HepG2 (cell line): ENCODE results near the gene JAG1. TPM values are rescaled to one million over a fixed set of nuclear protein-coding genes. Genes with fewer than 3 reads are reported as not detected.

Experiments used
- ATAC-seq: fragments of 200-7000 bp; cut with Tn5 transposase; 3 replicates; pipeline ENCODE4 v1.9.1; 2020; ENCODE audit warnings: mild to moderate bottlenecking, moderate library complexity
- BruUV-seq: library from RNA; stranded (reverse); fragments of 400-500 nt; replicated peaks from 2 replicates; lab custom pipeline; 2021; lab: Mats Ljungman, UMichigan
- CTCF ChIA-PET: fragments of 300-600 bp; formaldehyde crosslinking; extraction: SDS; loops from one replicate; lab custom pipeline; 2021; ENCODE audit warnings: low total read pairs, inconsistent platforms, low intra/inter-chr PET ratio; lab: Yijun Ruan, JAX
- POLR2A ChIA-PET: fragments of 350-600 bp; sonication (Branson Sonifier 250); formaldehyde crosslinking; loops from one replicate; lab custom pipeline; 2020; ENCODE audit warnings: antibody characterized with exemption, inconsistent platforms; lab: Yijun Ruan, JAX
- DNase-seq: peaks from one replicate; pipeline ENCODE4 v3.0.0-alpha.2; 2015; ENCODE audit warnings: low spot score
- FAIRE-seq: peaks from 3 replicates; lab custom pipeline; 2011; peaks lifted over from hg19 to GRCh38; lab: Jason Lieb, UNC
- H2AFZ ChIP-seq: one replicate; pipeline ENCODE4 v1.6.1; 2011; ENCODE audit warnings: low read length, inconsistent platforms
- H3K27ac ChIP-seq: fragments of 300-600 bp; 3 replicates; pipeline ENCODE4 v1.8.0; 2011; ENCODE audit warnings: mixed run types, mild to moderate bottlenecking, mixed read lengths, low read length, inconsistent platforms; ENCODE audit not compliant: insufficient read depth; ENCODE audit errors: extremely low read length
- H3K27me3 ChIP-seq, 2 experiments: fragments of 200-600 bp in 1 of 2; 2 replicates in 1 of 2; 3 replicates in 1 of 2; pipeline versions ENCODE4 v1.6.0 to v1.8.0; 2011; ENCODE audit warnings: low read length in 2 of 2, mild to moderate bottlenecking in 2 of 2, moderate library complexity in 2 of 2, inconsistent platforms in 1 of 2; ENCODE audit not compliant: insufficient read depth in 2 of 2, control insufficient read depth in 1 of 2
- H3K36me3 ChIP-seq, 2 experiments: fragments of 200-600 bp in 1 of 2; replicated peaks in 1 of 2; 2 replicates in 1 of 2; 3 replicates in 1 of 2; pipeline versions ENCODE4 v1.5.1 to v1.8.0; 2011; ENCODE audit warnings: low read length in 2 of 2, inconsistent platforms in 1 of 2; ENCODE audit not compliant: insufficient read depth in 2 of 2, control insufficient read depth in 1 of 2
- H3K4me1 ChIP-seq: 2 replicates; pipeline ENCODE4 v1.5.1; 2012; ENCODE audit warnings: low read length, inconsistent platforms; ENCODE audit not compliant: insufficient read depth
- H3K4me2 ChIP-seq: 2 replicates; pipeline ENCODE4 v1.6.0; 2011; ENCODE audit warnings: low read depth, low read length, inconsistent platforms
- H3K4me3 ChIP-seq, 3 experiments: fragments of 200-600 bp in 1 of 3; sonication (generic), shearing (Covaris generic) in 1 of 3; replicated peaks in 1 of 3; 2 replicates each; pipeline ENCODE4 v1.5.1; 2011 to 2016; ENCODE audit warnings: low read length in 3 of 3, inconsistent platforms in 2 of 3, low read depth in 2 of 3, mild to moderate bottlenecking in 2 of 3, control low read depth in 1 of 3, mixed read lengths in 1 of 3; ENCODE audit not compliant: insufficient read depth in 1 of 3
- H3K79me2 ChIP-seq: one replicate; pipeline ENCODE4 v1.6.1; 2011; ENCODE audit warnings: low read length, inconsistent platforms; ENCODE audit not compliant: insufficient read depth
- H3K9ac ChIP-seq: 2 replicates; pipeline ENCODE4 v1.6.0; 2011; ENCODE audit warnings: mild to moderate bottlenecking, low read depth, low read length, inconsistent platforms; ENCODE audit not compliant: insufficient read depth
- H3K9me3 ChIP-seq: 2 replicates; pipeline ENCODE4 v1.5.1; 2012; ENCODE audit warnings: mild to moderate bottlenecking, low read length
- H4K20me1 ChIP-seq: 2 replicates; pipeline ENCODE4 v1.6.0; 2011; ENCODE audit warnings: inconsistent platforms, mild to moderate bottlenecking, low read length, moderate library complexity; ENCODE audit not compliant: insufficient read depth
- CEBPB ChIP-seq: IDR thresholded peaks from 2 replicates; pipeline ENCODE4 v1.6.1; 2011; ENCODE audit warnings: low read depth, low read length, improper control_type of control experiment, borderline replicate concordance
- FIP1L1 ChIP-seq: fragments of 200-400 bp; formaldehyde crosslinking; IDR thresholded peaks from 2 replicates; pipeline ENCODE4 v1.6.1; 2018; ENCODE audit warnings: low read depth, mild to moderate bottlenecking, low read length, moderate library complexity, borderline replicate concordance; ENCODE audit not compliant: insufficient read depth
- ZBTB46 ChIP-seq: sonication (generic); formaldehyde crosslinking; IDR thresholded peaks from 2 replicates; pipeline ENCODE4 v1.4.0; 2020; ENCODE audit warnings: mild to moderate bottlenecking, missing genetic modification reagents, borderline replicate concordance
- ZNF44 ChIP-seq: sonication (generic); formaldehyde crosslinking; IDR thresholded peaks from 2 replicates; pipeline ENCODE4 v1.5.1; 2020; ENCODE audit warnings: mild to moderate bottlenecking, missing genetic modification reagents
- WGBS: methylation state at CpG from one replicate; pipeline ENCODE4 v1.1.6; 2017; ENCODE audit warnings: low lambda C conversion rate; 5-methylcytosine and 5-hydroxymethylcytosine counted together
- in situ Hi-C: cut with HindIII; loops from 2 replicates; pipeline ENCODE4 v1.10.0; 2017; ENCODE audit warnings: low pct_unique_long_range_greater_than_20kb; ENCODE audit not compliant: extremely low pct_ligation_motif_present
- intact Hi-C: fragments of 100-400 bp; cut with micrococcal nuclease; formaldehyde crosslinking; loops from one replicate; pipeline ENCODE4 v1.10.0; 2022; ENCODE audit not compliant: unreplicated experiment
- polyA plus RNA-seq, 8 experiments: library from polyadenylated mRNA; depleted of rRNA in 3 of 8; stranded (reverse) in 7 of 8; unstranded in 1 of 8; fragments of >200 nt; fragmentation: Illumina TruSeq in 4 of 8; extraction: Trizol in 4 of 8; gene quantifications; 2 replicates each; pipeline versions ENCODE4 v1.2.1 to v1.2.3, GENCODE V29; 2011 to 2016; ENCODE audit warnings: low read depth in 4 of 8, missing spikeins in 1 of 8, mixed read lengths in 1 of 8; ENCODE audit not compliant: insufficient read depth in 1 of 8
- total RNA-seq, 5 experiments: library from RNA; depleted of rRNA; stranded (reverse); fragments of >200 nt; fragmentation: Illumina TruSeq; extraction: Trizol; gene quantifications; 2 replicates each; pipeline ENCODE4 v1.2.3, GENCODE V29; 2016; ENCODE audit warnings: low read depth in 1 of 5
- TF ChIP-seq, protein P1 (sequence below): sonication (generic); formaldehyde crosslinking; IDR thresholded peaks from 2 replicates; pipeline ENCODE4 v1.4.0; 2020; ENCODE audit warnings: missing genetic modification reagents
- TF ChIP-seq, protein P2 (sequence below): IDR thresholded peaks from 2 replicates; pipeline ENCODE4 v1.6.1; 2016; ENCODE audit warnings: low read depth, borderline replicate concordance

The JAG1 gene
- total and polyA plus RNA-seq, 2 of the 13 experiments (the other 11 are each of a cell fraction or from before 2014, with no cell fraction given), result 47.1 to 56.3 TPM

DNA sequence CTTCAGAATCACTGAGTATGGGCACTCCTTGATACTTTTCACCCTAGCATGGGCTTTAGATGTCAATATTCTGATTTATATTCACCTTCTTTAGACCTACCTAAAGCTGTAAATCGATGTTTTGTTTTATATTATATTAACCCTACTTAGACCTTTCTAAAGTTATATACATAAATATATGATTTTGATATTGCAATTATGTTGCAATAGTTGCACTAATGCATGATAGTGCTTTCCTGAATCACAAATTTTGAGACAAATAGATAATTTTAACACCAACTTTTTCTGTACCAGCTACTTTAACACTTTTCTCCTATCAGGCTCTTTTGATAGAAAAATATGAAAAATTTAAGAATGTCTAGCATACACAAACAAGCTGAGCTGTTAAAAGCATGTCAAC is 34.0 kb upstream of the JAG1 start:
- Histone ChIP-seq H3K79me2 (no peaks in the 10 kb centered on the region), H3K9me3 (no peaks in the 10 kb centered on the region), H3K27me3 (no peaks in the 10 kb centered on the region), H3K27ac (peak overlapping the region; percentile 93), H3K4me1 (peaks cover 81% of the 10 kb centered on the region), H3K9ac (peak overlapping the region; percentile 42; the same call in 1 of the 2 replicates)
- in situ Hi-C loops (no loop called here), intact Hi-C loops (loop anchor here (5.0 kb wide), 2 partner anchors 150 to 340 kb away; no protein-coding TSS in a partner anchor)
- BruUV-seq, result no TSS peak
- ATAC-seq, result no peak
- POLR2A ChIA-PET, result interaction anchor here (1.2 to 4.1 kb wide), 2 partner anchors 33 to 36 kb away, joined by 3 to 37 read pairs; partner anchors contain the start of gene JAG1
- TF ChIP-seq ZBTB46 (CRISPR knock-in tag) (no peak), ZNF44 (CRISPR knock-in tag) (no peak), FIP1L1 (no peak), CEBPB (peak; percentile 89)
- TF ChIP-seq, protein P1, sequence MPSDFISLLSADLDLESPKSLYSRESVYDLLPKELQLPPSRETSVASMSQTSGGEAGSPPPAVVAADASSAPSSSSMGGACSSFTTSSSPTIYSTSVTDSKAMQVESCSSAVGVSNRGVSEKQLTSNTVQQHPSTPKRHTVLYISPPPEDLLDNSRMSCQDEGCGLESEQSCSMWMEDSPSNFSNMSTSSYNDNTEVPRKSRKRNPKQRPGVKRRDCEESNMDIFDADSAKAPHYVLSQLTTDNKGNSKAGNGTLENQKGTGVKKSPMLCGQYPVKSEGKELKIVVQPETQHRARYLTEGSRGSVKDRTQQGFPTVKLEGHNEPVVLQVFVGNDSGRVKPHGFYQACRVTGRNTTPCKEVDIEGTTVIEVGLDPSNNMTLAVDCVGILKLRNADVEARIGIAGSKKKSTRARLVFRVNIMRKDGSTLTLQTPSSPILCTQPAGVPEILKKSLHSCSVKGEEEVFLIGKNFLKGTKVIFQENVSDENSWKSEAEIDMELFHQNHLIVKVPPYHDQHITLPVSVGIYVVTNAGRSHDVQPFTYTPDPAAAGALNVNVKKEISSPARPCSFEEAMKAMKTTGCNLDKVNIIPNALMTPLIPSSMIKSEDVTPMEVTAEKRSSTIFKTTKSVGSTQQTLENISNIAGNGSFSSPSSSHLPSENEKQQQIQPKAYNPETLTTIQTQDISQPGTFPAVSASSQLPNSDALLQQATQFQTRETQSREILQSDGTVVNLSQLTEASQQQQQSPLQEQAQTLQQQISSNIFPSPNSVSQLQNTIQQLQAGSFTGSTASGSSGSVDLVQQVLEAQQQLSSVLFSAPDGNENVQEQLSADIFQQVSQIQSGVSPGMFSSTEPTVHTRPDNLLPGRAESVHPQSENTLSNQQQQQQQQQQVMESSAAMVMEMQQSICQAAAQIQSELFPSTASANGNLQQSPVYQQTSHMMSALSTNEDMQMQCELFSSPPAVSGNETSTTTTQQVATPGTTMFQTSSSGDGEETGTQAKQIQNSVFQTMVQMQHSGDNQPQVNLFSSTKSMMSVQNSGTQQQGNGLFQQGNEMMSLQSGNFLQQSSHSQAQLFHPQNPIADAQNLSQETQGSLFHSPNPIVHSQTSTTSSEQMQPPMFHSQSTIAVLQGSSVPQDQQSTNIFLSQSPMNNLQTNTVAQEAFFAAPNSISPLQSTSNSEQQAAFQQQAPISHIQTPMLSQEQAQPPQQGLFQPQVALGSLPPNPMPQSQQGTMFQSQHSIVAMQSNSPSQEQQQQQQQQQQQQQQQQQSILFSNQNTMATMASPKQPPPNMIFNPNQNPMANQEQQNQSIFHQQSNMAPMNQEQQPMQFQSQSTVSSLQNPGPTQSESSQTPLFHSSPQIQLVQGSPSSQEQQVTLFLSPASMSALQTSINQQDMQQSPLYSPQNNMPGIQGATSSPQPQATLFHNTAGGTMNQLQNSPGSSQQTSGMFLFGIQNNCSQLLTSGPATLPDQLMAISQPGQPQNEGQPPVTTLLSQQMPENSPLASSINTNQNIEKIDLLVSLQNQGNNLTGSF (CRISPR knock-in tag), result no peak
- TF ChIP-seq, protein P2, sequence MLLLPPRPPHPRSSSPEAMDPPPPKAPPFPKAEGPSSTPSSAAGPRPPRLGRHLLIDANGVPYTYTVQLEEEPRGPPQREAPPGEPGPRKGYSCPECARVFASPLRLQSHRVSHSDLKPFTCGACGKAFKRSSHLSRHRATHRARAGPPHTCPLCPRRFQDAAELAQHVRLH (CRISPR knock-in tag), result no peak
- TF ChIP-seq, all 625 proteins: peak for 1
- WGBS, result 92% methylated on average over 1 of the region's 1 CpG
- H3K4me2 ChIP-seq, result peak overlapping the region; percentile 63; the same call in 1 of the 2 replicates
- DNase-seq, result no peak
- H3K4me3 ChIP-seq, result no peak overlapping the region
- no peak for FAIRE-seq
- CTCF ChIA-PET, result no interaction called here
- no peaks in the 10 kb centered on the region for H3K36me3 ChIP-seq
- H2AFZ ChIP-seq, result peak overlapping the region; percentile 6
- no peaks in the 10 kb centered on the region for H4K20me1 ChIP-seq
